KMS-11 (cell line): ENCODE measurements around the gene IGSF5.

Experiments used
- H2AFZ ChIP-seq: fragments of 200-600 bp; sonication (generic); 2 replicates; pipeline ENCODE4 v1.6.1; 2016; ENCODE audit warnings: antibody characterized with exemption, mixed run types, low read depth
- H3K27ac ChIP-seq: fragments of 200-600 bp; sonication (generic); 2 replicates; pipeline ENCODE4 v1.6.1; 2016; ENCODE audit warnings: mild to moderate bottlenecking, mixed run types
- H3K27me3 ChIP-seq: fragments of 200-600 bp; sonication (generic); 2 replicates; pipeline ENCODE4 v1.6.1; 2017; ENCODE audit warnings: mild to moderate bottlenecking, low read depth, mixed run types, moderate library complexity; ENCODE audit not compliant: insufficient read depth
- H3K36me3 ChIP-seq: fragments of 200-600 bp; sonication (generic); 2 replicates; pipeline ENCODE4 v1.6.1; 2017; ENCODE audit warnings: mild to moderate bottlenecking, mixed run types; ENCODE audit not compliant: insufficient read depth
- H3K4me1 ChIP-seq: fragments of 200-600 bp; sonication (generic); 2 replicates; pipeline ENCODE4 v1.6.1; 2016; ENCODE audit warnings: mild to moderate bottlenecking, low read depth, mixed run types; ENCODE audit not compliant: poor library complexity, severe bottlenecking
- H3K4me2 ChIP-seq: fragments of 200-600 bp; sonication (generic); 2 replicates; pipeline ENCODE4 v1.7.0; 2016; ENCODE audit warnings: mild to moderate bottlenecking, mixed run types
- H3K4me3 ChIP-seq: fragments of 200-600 bp; sonication (generic); IDR thresholded peaks from 2 replicates; pipeline ENCODE4 v1.6.1; 2017; ENCODE audit warnings: low read depth, low read length, mixed read lengths; ENCODE audit not compliant: insufficient read depth
- H3K79me2 ChIP-seq: fragments of 200-600 bp; sonication (generic); 2 replicates; pipeline ENCODE4 v1.6.1; 2016; ENCODE audit warnings: low read depth, mixed run types; ENCODE audit not compliant: insufficient read depth
- H3K9ac ChIP-seq: fragments of 200-600 bp; sonication (generic); 2 replicates; pipeline ENCODE4 v1.6.1; 2016; ENCODE audit warnings: mild to moderate bottlenecking, mixed run types
- H4K20me1 ChIP-seq: fragments of 200-600 bp; sonication (generic); 2 replicates; pipeline ENCODE4 v1.6.1; 2016; ENCODE audit warnings: mild to moderate bottlenecking, mixed run types; ENCODE audit not compliant: insufficient read depth
- CTCF ChIP-seq: fragments of 200-600 bp; sonication (generic); conservative IDR thresholded peaks from 2 replicates; pipeline ENCODE4 v1.6.1; 2017; ENCODE audit warnings: low read depth, mild to moderate bottlenecking, antibody characterized with exemption, low read length, moderate library complexity, mixed read lengths

IGSF5 gene

GRCh38 chr21:39712976-39713375 lies 32.0 kb upstream of the IGSF5 start:
- Histone ChIP-seq H3K36me3 (no peaks in the 10 kb centered on the region), H3K4me2 (no peak overlapping the region)

DNA sequence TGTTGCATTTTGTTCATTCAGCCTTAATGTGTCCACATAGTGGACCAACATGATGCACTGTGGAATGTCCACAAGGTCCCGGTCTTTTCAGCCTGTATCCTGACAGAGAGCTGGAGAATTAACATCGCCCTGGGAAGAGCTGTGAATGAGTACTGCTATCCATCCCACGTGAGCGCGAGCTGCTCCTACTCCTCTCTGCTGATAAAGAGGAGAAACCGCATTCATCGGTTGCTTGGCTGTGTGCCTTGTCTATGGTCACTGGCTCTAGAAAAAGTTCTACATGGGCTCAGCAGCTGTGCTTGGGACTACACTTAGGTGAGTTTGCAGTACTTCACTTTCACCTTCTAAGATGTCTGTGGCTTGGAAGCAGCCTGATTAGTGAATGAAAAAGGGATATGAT lies 31.1 kb upstream of the IGSF5 start:
- no peaks in the 10 kb centered on the region for H3K36me3 ChIP-seq
- no peak for TF ChIP-seq CTCF
- no peaks in the 10 kb centered on the region for H3K27me3 ChIP-seq
- H3K4me2 ChIP-seq: no peak overlapping the region
- H3K27ac ChIP-seq: no peak overlapping the region
- no peaks in the 10 kb centered on the region for H4K20me1 ChIP-seq
- no peak overlapping the region for H3K4me3 ChIP-seq
- no peak overlapping the region for H3K9ac ChIP-seq
- no peak overlapping the region for H2AFZ ChIP-seq
- no peaks in the 10 kb centered on the region for H3K4me1 ChIP-seq
- no peaks in the 10 kb centered on the region for H3K79me2 ChIP-seq

More at GRCh38 chr21:39712976-39713375, 32.0 kb upstream of the IGSF5 start:
- Histone ChIP-seq H3K27me3 (no peaks in the 10 kb centered on the region), H2AFZ (no peak overlapping the region), H3K4me1 (no peaks in the 10 kb centered on the region), H3K27ac (no peak overlapping the region), H3K4me3 (no peak overlapping the region), H3K79me2 (no peaks in the 10 kb centered on the region), H3K9ac (no peak overlapping the region), H4K20me1 (no peaks in the 10 kb centered on the region)
- no peak for TF ChIP-seq CTCF

- no peak overlapping the region for H3K9ac ChIP-seq
- no peaks in the 10 kb centered on the region for H4K20me1 ChIP-seq
- H3K4me2 ChIP-seq: no peak overlapping the region
- no peaks in the 10 kb centered on the region for H3K4me1 ChIP-seq
- H3K79me2 ChIP-seq: no peaks in the 10 kb centered on the region
- no peaks in the 10 kb centered on the region for H3K36me3 ChIP-seq
- no peak for TF ChIP-seq CTCF
- no peak overlapping the region for H2AFZ ChIP-seq
- no peaks in the 10 kb centered on the region for H3K27me3 ChIP-seq
- H3K27ac ChIP-seq: no peak overlapping the region
- H3K4me3 ChIP-seq: no peak overlapping the region
Observed at GRCh38 chr21:39714331-39714730, 30.7 kb upstream of the IGSF5 start.

GRCh38 chr21:39715804-39716397 lies 29.1 kb upstream of the IGSF5 start:
- no peak overlapping the region for H3K4me2 ChIP-seq
- H3K9ac ChIP-seq: no peak overlapping the region
- H3K27ac ChIP-seq: no peak overlapping the region
- H3K4me1 ChIP-seq: no peaks in the 10 kb centered on the region
- no peak overlapping the region for H3K4me3 ChIP-seq
- peak; percentile 91 for TF ChIP-seq CTCF
- H4K20me1 ChIP-seq: no peaks in the 10 kb centered on the region
- H3K36me3 ChIP-seq: no peaks in the 10 kb centered on the region
- H3K79me2 ChIP-seq: no peaks in the 10 kb centered on the region
- H2AFZ ChIP-seq: no peak overlapping the region
- no peaks in the 10 kb centered on the region for H3K27me3 ChIP-seq
